Activated T-cell treated with anti-CD3 and anti-CD28 coated beads for 1 hour (primary cell): ENCODE measurements around the gene HPS6.
A peak's percentile ranks its signal among the peaks of the same experiment; 100 is the strongest.

Experiments
- DNase-seq: peaks from one replicate; pipeline ENCODE4 v3.0.0-alpha.2; 2020; ENCODE audit warnings: low read depth

The HPS6 gene

GRCh38 chr10:102068216-102068615 is 3.1 kb downstream of the HPS6 start:
- DNase-seq = no peak

GRCh38 chr10:102069071-102069470 is 3.9 kb downstream of the HPS6 start:
- no peak for DNase-seq

- peak; percentile 73 for DNase-seq
Measured at GRCh38 chr10:102072673-102073527, 7.8 kb downstream of the HPS6 start.

GRCh38 chr10:102083541-102083940 is 18.4 kb downstream of the HPS6 start:
- no peak for DNase-seq

GRCh38 chr10:102085336-102085735 is 20.2 kb downstream of the HPS6 start:
- DNase-seq = no peak

- DNase-seq = no peak
Measured at GRCh38 chr10:102086196-102086595, 21.0 kb downstream of the HPS6 start.

- no peak for DNase-seq
Measured at GRCh38 chr10:102090772-102091171, 25.6 kb downstream of the HPS6 start.

GRCh38 chr10:102096449-102096848 is 31.3 kb downstream of the HPS6 start:
- DNase-seq = no peak

- DNase-seq = no peak
Measured at GRCh38 chr10:102101152-102101551, 36.0 kb downstream of the HPS6 start.

- DNase-seq = no peak
Measured at GRCh38 chr10:102102421-102102820, 37.3 kb downstream of the HPS6 start.

- DNase-seq = no peak
Measured at GRCh38 chr10:102106998-102107397, 41.8 kb downstream of the HPS6 start.

GRCh38 chr10:102109166-102110116 is 44.3 kb downstream of the HPS6 start:
- no peak for DNase-seq

- no peak for DNase-seq
Measured at GRCh38 chr10:102111276-102111675, 46.1 kb downstream of the HPS6 start.

GRCh38 chr10:102112210-102112817 is 47.2 kb downstream of the HPS6 start:
- DNase-seq = no peak

GRCh38 chr10:102113261-102113955 is 48.3 kb downstream of the HPS6 start:
- no peak for DNase-seq

- DNase-seq = no peak
Measured at GRCh38 chr10:102113956-102114857, 49.1 kb downstream of the HPS6 start.

- DNase-seq = peak; percentile 82
Measured at GRCh38 chr10:102114861-102115618, 49.9 kb downstream of the HPS6 start.

- no peak for DNase-seq
Measured at GRCh38 chr10:102115775-102116174, 50.6 kb downstream of the HPS6 start.

- no peak for DNase-seq
Measured at GRCh38 chr10:102116656-102117055, 51.5 kb downstream of the HPS6 start.
